SU-DHL-6 (cell line): Measurements from ENCODE around the gene FBN3.

Source experiments
- H2AFZ ChIP-seq: fragments of 200-600 bp; sonication (generic); 2 replicates; pipeline ENCODE4 v1.6.1; 2014; ENCODE audit warnings: low read depth, mild to moderate bottlenecking, moderate library complexity, mixed read lengths, antibody characterized with exemption, low read length; ENCODE audit not compliant: severe bottlenecking
- H3F3A ChIP-seq: fragments of 200-600 bp; shearing (Covaris generic); 2 replicates; pipeline ENCODE4 v1.6.0; 2016; ENCODE audit warnings: antibody characterized with exemption, mild to moderate bottlenecking; ENCODE audit not compliant: insufficient read depth
- H3K27ac ChIP-seq: fragments of 200-600 bp; sonication (generic); 2 replicates; pipeline ENCODE4 v1.5.1; 2016; ENCODE audit warnings: low read depth, mild to moderate bottlenecking, low read length, moderate library complexity, mixed read lengths
- H3K27me3 ChIP-seq: fragments of 200-600 bp; sonication (generic), shearing (Covaris generic); 2 replicates; pipeline ENCODE4 v1.6.0; 2014; ENCODE audit warnings: mild to moderate bottlenecking, low read length
- H3K36me3 ChIP-seq: fragments of 200-600 bp; sonication (generic); 2 replicates; pipeline ENCODE4 v1.6.1; 2014; ENCODE audit warnings: mild to moderate bottlenecking, low read length, mixed read lengths
- H3K4me2 ChIP-seq: fragments of 300-600, 200-600 bp; shearing (Covaris generic), sonication (generic); 2 replicates; pipeline ENCODE4 v1.6.0; 2014; ENCODE audit warnings: low read length, low read depth, mild to moderate bottlenecking; ENCODE audit not compliant: poor library complexity, severe bottlenecking
- H3K4me3 ChIP-seq: fragments of 200-600 bp; sonication (generic); 2 replicates; pipeline ENCODE4 v1.5.1; 2014; ENCODE audit warnings: antibody characterized with exemption, low read length, mild to moderate bottlenecking, mixed read lengths; ENCODE audit not compliant: insufficient read depth, poor library complexity, severe bottlenecking
- H3K79me2 ChIP-seq: fragments of 200-600 bp; sonication (generic); 2 replicates; pipeline ENCODE4 v1.6.1; 2014; ENCODE audit warnings: mild to moderate bottlenecking, low read length, moderate library complexity; ENCODE audit not compliant: insufficient read depth
- H3K9ac ChIP-seq: fragments of 200-600 bp; sonication (generic); 2 replicates; pipeline ENCODE4 v1.7.0; 2014; ENCODE audit warnings: mild to moderate bottlenecking, low read length
- H3K9me2 ChIP-seq: fragments of 200-600 bp; sonication (generic); replicated peaks from 2 replicates; pipeline ENCODE4 v1.6.1; 2014; ENCODE audit warnings: low read length; ENCODE audit not compliant: insufficient read depth
- H3K9me3 ChIP-seq: fragments of 200-600 bp; sonication (generic); 2 replicates; pipeline ENCODE4 v1.6.1; 2014; ENCODE audit warnings: low read length, mixed read lengths; ENCODE audit not compliant: insufficient read depth
- H4K20me1 ChIP-seq: fragments of 200-600 bp; sonication (generic); 2 replicates; pipeline ENCODE4 v1.6.1; 2014; ENCODE audit warnings: low read depth, mild to moderate bottlenecking, antibody characterized with exemption, low read length, moderate library complexity, mixed read lengths
- CTCF ChIP-seq: fragments of 200-600 bp; sonication (generic); IDR thresholded peaks from one replicate; pipeline ENCODE4 v1.5.1; 2017; ENCODE audit warnings: antibody characterized with exemption, mild to moderate bottlenecking, low read length, moderate library complexity; ENCODE audit not compliant: insufficient read depth, poor library complexity, severe bottlenecking
- EZH2phosphoT487 ChIP-seq: fragments of 200-600 bp; sonication (generic), shearing (Covaris generic); conservative IDR thresholded peaks from 2 replicates; pipeline ENCODE4 v1.6.1; 2018; ENCODE audit warnings: mild to moderate bottlenecking, antibody characterized with exemption, low read length, moderate library complexity, mixed read lengths

The FBN3 gene

GRCh38 chr19:8192221-8192820 is 42.9 kb upstream of the FBN3 start:
- Histone ChIP-seq H3K4me2 (peak overlapping the region; percentile 71), H3K27ac (peak overlapping the region; percentile 99)

GRCh38 chr19:8185343-8186068 is 36.1 kb upstream of the FBN3 start:
- no peak overlapping the region for H3K27ac ChIP-seq
- H3F3A ChIP-seq = peaks cover 3% of the 10 kb centered on the region; the same call in 1 of the 2 replicates
- H3K9me3 ChIP-seq = no peaks in the 10 kb centered on the region
- no peaks in the 10 kb centered on the region for H4K20me1 ChIP-seq
- no peaks in the 10 kb centered on the region for H3K9me2 ChIP-seq
- H3K79me2 ChIP-seq = no peaks in the 10 kb centered on the region
- no peaks in the 10 kb centered on the region for H3K27me3 ChIP-seq
- TF ChIP-seq CTCF (no peak), EZH2phosphoT487 (no peak)
- no peaks in the 10 kb centered on the region for H3K36me3 ChIP-seq
- no peak overlapping the region for H2AFZ ChIP-seq
- H3K4me3 ChIP-seq = no peak overlapping the region
- H3K4me2 ChIP-seq = no peak overlapping the region
- H3K9ac ChIP-seq = no peak overlapping the region

More at GRCh38 chr19:8192221-8192820, 42.9 kb upstream of the FBN3 start:
- no peaks in the 10 kb centered on the region for H3K9me2 ChIP-seq
- H2AFZ ChIP-seq = no peak overlapping the region
- H3K9ac ChIP-seq = peak overlapping the region; percentile 62
- H3K36me3 ChIP-seq = no peaks in the 10 kb centered on the region
- TF ChIP-seq CTCF (no peak), EZH2phosphoT487 (no peak)
- no peaks in the 10 kb centered on the region for H3K27me3 ChIP-seq
- no peaks in the 10 kb centered on the region for H4K20me1 ChIP-seq
- H3K4me3 ChIP-seq = no peak overlapping the region
- no peaks in the 10 kb centered on the region for H3K9me3 ChIP-seq
- H3F3A ChIP-seq = peaks cover 41% of the 10 kb centered on the region
- no peaks in the 10 kb centered on the region for H3K79me2 ChIP-seq

GRCh38 chr19:8184274-8184673 is 34.9 kb upstream of the FBN3 start:
- no peaks in the 10 kb centered on the region for H3K27me3 ChIP-seq
- TF ChIP-seq CTCF = no peak
- no peak for TF ChIP-seq EZH2phosphoT487
- no peak overlapping the region for H3K4me3 ChIP-seq
- no peak overlapping the region for H3K9ac ChIP-seq
- H3K4me2 ChIP-seq = no peak overlapping the region
- no peak overlapping the region for H2AFZ ChIP-seq
- H3F3A ChIP-seq = peaks cover 3% of the 10 kb centered on the region; the same call in 1 of the 2 replicates
- no peaks in the 10 kb centered on the region for H3K9me2 ChIP-seq
- H3K9me3 ChIP-seq = no peaks in the 10 kb centered on the region
- no peaks in the 10 kb centered on the region for H3K36me3 ChIP-seq
- H3K27ac ChIP-seq = no peak overlapping the region
- H4K20me1 ChIP-seq = no peaks in the 10 kb centered on the region
- no peaks in the 10 kb centered on the region for H3K79me2 ChIP-seq
